Keratinocyte (primary cell): ENCODE results near the gene TRIM10. TPM values are rescaled to one million over a fixed set of nuclear protein-coding genes. Genes with fewer than 3 reads are reported as not detected.

Experiments used
- DNase-seq: peaks from one replicate; pipeline ENCODE4 v3.0.0-alpha.2; 2011; ENCODE audit warnings: low read depth, missing footprints, low spot score
- FAIRE-seq: peaks from 2 replicates; lab custom pipeline; 2011; peaks lifted over from hg19 to GRCh38; lab: Jason Lieb, UNC
- H2AFZ ChIP-seq: 2 replicates; pipeline ENCODE4 v1.6.0; 2012; ENCODE audit warnings: low read length, control low read depth, inconsistent platforms; ENCODE audit not compliant: control insufficient read depth
- H3K27ac ChIP-seq: 2 replicates; pipeline ENCODE4 v1.5.1; 2011; ENCODE audit warnings: low read length; ENCODE audit not compliant: control insufficient read depth, insufficient read depth
- H3K27me3 ChIP-seq: 3 replicates; pipeline ENCODE4 v1.6.0; 2011; ENCODE audit warnings: low read length; ENCODE audit not compliant: control insufficient read depth, insufficient read depth; ENCODE audit errors: extremely low read depth
- H3K36me3 ChIP-seq, 2 experiments: 2 replicates in 1 of 2; 3 replicates in 1 of 2; pipeline ENCODE4 v1.5.1; 2011; ENCODE audit warnings: low read length in 2 of 2, mild to moderate bottlenecking in 1 of 2; ENCODE audit not compliant: control insufficient read depth in 2 of 2, insufficient read depth in 2 of 2; ENCODE audit errors: extremely low read depth in 1 of 2
- H3K4me1 ChIP-seq: 3 replicates; pipeline ENCODE4 v1.5.1; 2011; ENCODE audit warnings: low read length; ENCODE audit not compliant: control insufficient read depth, insufficient read depth; ENCODE audit errors: extremely low read depth
- H3K4me2 ChIP-seq: 3 replicates; pipeline ENCODE4 v1.6.0; 2011; ENCODE audit warnings: low read depth, low read length; ENCODE audit not compliant: control insufficient read depth, insufficient read depth; ENCODE audit errors: extremely low read depth
- H3K4me3 ChIP-seq, 3 experiments: fragments of 200-600 bp in 1 of 3; sonication (generic) in 1 of 3; 2 replicates in 2 of 3; 3 replicates in 1 of 3; pipeline ENCODE4 v1.5.1; 2011 to 2016; ENCODE audit warnings: low read length in 3 of 3, mild to moderate bottlenecking in 3 of 3, control low read depth in 2 of 3, inconsistent platforms in 1 of 3, low read depth in 1 of 3, mixed read lengths in 1 of 3, mixed run types in 1 of 3, moderate library complexity in 1 of 3; ENCODE audit not compliant: control insufficient read depth in 2 of 3, insufficient read depth in 2 of 3; ENCODE audit errors: extremely low read depth in 1 of 3
- H3K79me2 ChIP-seq: 2 replicates; pipeline ENCODE4 v1.6.0; 2012; ENCODE audit warnings: low read length; ENCODE audit not compliant: control insufficient read depth, insufficient read depth
- H3K9ac ChIP-seq: 3 replicates; pipeline ENCODE4 v1.6.0; 2011; ENCODE audit warnings: low read length; ENCODE audit not compliant: control insufficient read depth, insufficient read depth; ENCODE audit errors: extremely low read depth
- H3K9me1 ChIP-seq: 3 replicates; pipeline ENCODE4 v1.6.0; 2011; ENCODE audit warnings: low read length; ENCODE audit not compliant: control insufficient read depth, insufficient read depth; ENCODE audit errors: extremely low read depth
- H3K9me3 ChIP-seq: 2 replicates; pipeline ENCODE4 v1.5.1; 2012; ENCODE audit warnings: low read depth, low read length; ENCODE audit not compliant: control insufficient read depth
- H4K20me1 ChIP-seq: 3 replicates; pipeline ENCODE4 v1.6.0; 2011; ENCODE audit warnings: low read length; ENCODE audit not compliant: control insufficient read depth, insufficient read depth; ENCODE audit errors: extremely low read depth
- EZH2 ChIP-seq: IDR thresholded peaks from one replicate; pipeline ENCODE4 v1.6.1; 2012; ENCODE audit warnings: inconsistent platforms, mild to moderate bottlenecking, low read length, moderate library complexity
- dilution Hi-C: fragments of 300-500 bp; cut with MboI; formaldehyde crosslinking; loops from one replicate; pipeline ENCODE4 v1.7.0; 2020; ENCODE audit warnings: low sequenced_read_pairs; ENCODE audit not compliant: extremely low pct_ligation_motif_present
- polyA plus RNA-seq, 5 experiments: library from polyadenylated mRNA; depleted of rRNA in 3 of 5; stranded (reverse) in 3 of 5; stranded (forward) in 1 of 5; unstranded in 1 of 5; fragments of >200 nt; gene quantifications; 1 replicate in 1 of 5; 2 replicates in 3 of 5; 3 replicates in 1 of 5; pipeline versions ENCODE4 v1.2.1 to v1.2.3, GENCODE V29; 2011 to 2012; ENCODE audit warnings: missing spikeins in 2 of 5, low read depth in 1 of 5, low replicate concordance in 1 of 5
- TF ChIP-seq, protein P1 (sequence below), 3 experiments: IDR thresholded peaks in 1 of 3; conservative IDR thresholded peaks in 1 of 3; optimal IDR thresholded peaks in 1 of 3; 2 replicates in 2 of 3; 3 replicates in 1 of 3; pipeline versions ENCODE3 to v1.5.1; 2011; ENCODE audit warnings: low read length in 3 of 3, mild to moderate bottlenecking in 3 of 3, moderate library complexity in 2 of 3, control low read depth in 1 of 3, inconsistent platforms in 1 of 3; ENCODE audit not compliant: insufficient read depth in 2 of 3; ENCODE audit errors: extremely low read depth in 1 of 3

TRIM10 gene
- polyA plus RNA-seq, 1 donor (not counting 4 experiments of a cell fraction or from before 2014, with no cell fraction given): not detected

DNA sequence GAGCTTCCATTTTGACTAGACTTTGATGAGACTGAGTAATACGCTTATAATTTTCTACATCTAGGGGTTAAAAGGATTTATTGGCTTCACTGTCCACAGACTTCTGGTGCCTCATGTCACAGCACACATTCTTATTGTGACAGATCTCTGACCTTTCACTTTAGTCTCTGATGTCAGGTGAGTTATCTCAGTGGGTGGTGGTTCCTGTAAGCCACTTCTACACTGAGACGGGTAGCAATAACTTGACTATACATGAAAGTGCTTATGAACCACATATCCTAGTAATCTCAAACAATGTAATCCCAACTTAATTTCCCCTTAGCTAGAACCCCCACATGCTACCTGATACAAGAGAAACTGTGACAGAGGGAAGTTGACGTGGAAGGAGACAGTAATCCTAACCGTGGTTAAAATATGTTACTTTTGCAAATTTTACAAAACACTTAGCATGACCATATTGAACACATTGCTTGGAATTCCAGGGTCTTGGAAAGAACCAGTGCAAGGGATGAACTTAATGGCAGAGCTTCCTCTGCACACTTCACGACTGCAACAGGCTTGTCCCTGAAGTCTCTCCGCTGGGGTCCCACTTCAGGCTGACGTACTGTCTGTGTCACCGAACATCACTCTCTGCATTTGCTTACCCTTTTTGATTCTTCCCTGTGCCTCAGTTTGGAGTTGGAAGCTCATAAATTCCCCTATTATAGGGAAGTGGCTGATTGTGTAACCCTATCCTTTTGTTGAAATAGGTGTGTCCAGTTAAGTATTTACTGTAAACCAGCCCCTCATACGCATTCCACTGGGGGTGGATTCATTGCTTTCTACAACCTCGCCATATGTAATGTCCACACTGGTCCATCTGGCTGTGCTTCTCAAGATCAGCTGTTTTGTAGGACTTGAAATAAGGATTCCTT lies 31.5 kb downstream of the TRIM10 start:
- DNase-seq: no peak
- no peaks in the 10 kb centered on the region for H4K20me1 ChIP-seq
- H3K9me1 ChIP-seq: no peaks in the 10 kb centered on the region
- TF ChIP-seq, protein P1, sequence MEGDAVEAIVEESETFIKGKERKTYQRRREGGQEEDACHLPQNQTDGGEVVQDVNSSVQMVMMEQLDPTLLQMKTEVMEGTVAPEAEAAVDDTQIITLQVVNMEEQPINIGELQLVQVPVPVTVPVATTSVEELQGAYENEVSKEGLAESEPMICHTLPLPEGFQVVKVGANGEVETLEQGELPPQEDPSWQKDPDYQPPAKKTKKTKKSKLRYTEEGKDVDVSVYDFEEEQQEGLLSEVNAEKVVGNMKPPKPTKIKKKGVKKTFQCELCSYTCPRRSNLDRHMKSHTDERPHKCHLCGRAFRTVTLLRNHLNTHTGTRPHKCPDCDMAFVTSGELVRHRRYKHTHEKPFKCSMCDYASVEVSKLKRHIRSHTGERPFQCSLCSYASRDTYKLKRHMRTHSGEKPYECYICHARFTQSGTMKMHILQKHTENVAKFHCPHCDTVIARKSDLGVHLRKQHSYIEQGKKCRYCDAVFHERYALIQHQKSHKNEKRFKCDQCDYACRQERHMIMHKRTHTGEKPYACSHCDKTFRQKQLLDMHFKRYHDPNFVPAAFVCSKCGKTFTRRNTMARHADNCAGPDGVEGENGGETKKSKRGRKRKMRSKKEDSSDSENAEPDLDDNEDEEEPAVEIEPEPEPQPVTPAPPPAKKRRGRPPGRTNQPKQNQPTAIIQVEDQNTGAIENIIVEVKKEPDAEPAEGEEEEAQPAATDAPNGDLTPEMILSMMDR (optimal IDR thresholded peaks at IDR 0.05 in 1 of 3, IDR thresholded peaks at IDR 0.05 in 1 of 3, conservative IDR thresholded peaks at IDR 0.05 in 1 of 3; ENCODE audit: extremely low read depth in 1 of 3, insufficient read depth in 2 of 3, low read length in 3 of 3): no peak
- peak; percentile 7 for TF ChIP-seq EZH2
- H2AFZ ChIP-seq: no peak overlapping the region
- no peaks in the 10 kb centered on the region for H3K36me3 ChIP-seq
- dilution Hi-C loops: loop anchor here (10.0 kb wide), 1 partner anchor 55 kb away; the partner anchor contains the start of gene RNF39
- H3K4me3 ChIP-seq: no peak overlapping the region
- no peak for FAIRE-seq
- no peak overlapping the region for H3K27ac ChIP-seq
- H3K9ac ChIP-seq: no peak overlapping the region
- H3K9me3 ChIP-seq: no peaks in the 10 kb centered on the region
- peaks cover 8% of the 10 kb centered on the region for H3K4me1 ChIP-seq
- peaks cover 45% of the 10 kb centered on the region for H3K27me3 ChIP-seq
- no peaks in the 10 kb centered on the region for H3K79me2 ChIP-seq
- no peak overlapping the region for H3K4me2 ChIP-seq

DNA sequence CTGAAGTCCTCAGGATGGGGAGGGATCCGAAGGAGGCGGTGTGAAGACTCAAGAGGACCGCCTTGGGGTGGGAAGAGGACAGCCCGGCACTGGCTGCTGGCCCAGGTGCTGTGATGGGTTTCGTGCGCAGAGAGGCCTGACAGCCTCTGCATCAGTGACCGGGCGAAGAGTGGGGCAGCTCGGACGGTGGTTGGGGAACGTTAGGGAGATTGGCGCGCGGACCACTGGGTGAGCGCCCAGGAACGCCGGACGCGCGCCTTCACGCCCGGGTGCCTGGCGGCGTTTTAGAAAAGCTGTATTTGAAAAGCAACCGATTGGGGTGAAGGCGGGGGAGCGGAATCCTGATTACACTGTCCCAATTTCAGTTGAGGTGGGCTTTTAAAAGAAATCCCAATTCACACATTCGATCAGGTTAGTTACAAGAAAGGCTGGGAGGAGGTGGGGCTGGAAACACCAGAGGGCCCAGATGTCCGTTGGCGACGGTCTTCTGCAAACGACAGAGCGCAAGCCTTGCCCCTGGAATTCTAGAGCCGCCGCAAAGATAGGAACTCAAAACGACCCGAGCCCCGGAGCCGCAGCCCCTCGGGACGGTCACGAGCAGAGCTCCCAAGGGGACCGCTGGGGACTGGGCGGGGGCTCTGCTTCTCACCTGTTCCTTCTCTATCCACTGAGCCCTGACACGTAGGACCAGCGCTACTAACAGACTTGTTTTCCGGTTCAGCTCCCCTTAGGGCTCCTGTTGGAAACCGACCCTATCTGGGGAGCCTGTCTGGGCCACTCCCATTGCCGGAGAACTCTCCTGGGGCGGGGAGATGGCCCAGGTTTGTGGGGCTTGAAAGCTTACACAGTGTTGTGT lies 33.5 kb downstream of the TRIM10 start:
- Histone ChIP-seq H3K4me2 (peak overlapping the region; percentile 77), H4K20me1 (no peaks in the 10 kb centered on the region), H3K27ac (no peak overlapping the region), H3K9ac (no peak overlapping the region), H2AFZ (no peak overlapping the region), H3K9me1 (no peaks in the 10 kb centered on the region), H3K9me3 (no peaks in the 10 kb centered on the region), H3K27me3 (peaks cover 47% of the 10 kb centered on the region), H3K79me2 (no peaks in the 10 kb centered on the region), H3K4me3 (peak overlapping the region in 2 of 3 experiments; percentile 13 to 52), H3K4me1 (peaks cover 8% of the 10 kb centered on the region), H3K36me3 (no peaks in the 10 kb centered on the region)
- no peak for FAIRE-seq
- TF ChIP-seq EZH2: no peak
- TF ChIP-seq, protein P1 (optimal IDR thresholded peaks at IDR 0.05 in 1 of 3, IDR thresholded peaks at IDR 0.05 in 1 of 3, conservative IDR thresholded peaks at IDR 0.05 in 1 of 3; ENCODE audit: extremely low read depth in 1 of 3, insufficient read depth in 2 of 3, low read length in 3 of 3): no peak
- DNase-seq: no peak
- dilution Hi-C loops: no loop called here
